ENCODE measurements around the gene UBR4.

The UBR4 gene

GRCh38 chr1:19068639-19069276, 141.3 kb downstream of the UBR4 start:
- DNase-seq, result no peak

GRCh38 chr1:19067912-19068638, 142.0 kb downstream of the UBR4 start:
- no peak for DNase-seq

DNA sequence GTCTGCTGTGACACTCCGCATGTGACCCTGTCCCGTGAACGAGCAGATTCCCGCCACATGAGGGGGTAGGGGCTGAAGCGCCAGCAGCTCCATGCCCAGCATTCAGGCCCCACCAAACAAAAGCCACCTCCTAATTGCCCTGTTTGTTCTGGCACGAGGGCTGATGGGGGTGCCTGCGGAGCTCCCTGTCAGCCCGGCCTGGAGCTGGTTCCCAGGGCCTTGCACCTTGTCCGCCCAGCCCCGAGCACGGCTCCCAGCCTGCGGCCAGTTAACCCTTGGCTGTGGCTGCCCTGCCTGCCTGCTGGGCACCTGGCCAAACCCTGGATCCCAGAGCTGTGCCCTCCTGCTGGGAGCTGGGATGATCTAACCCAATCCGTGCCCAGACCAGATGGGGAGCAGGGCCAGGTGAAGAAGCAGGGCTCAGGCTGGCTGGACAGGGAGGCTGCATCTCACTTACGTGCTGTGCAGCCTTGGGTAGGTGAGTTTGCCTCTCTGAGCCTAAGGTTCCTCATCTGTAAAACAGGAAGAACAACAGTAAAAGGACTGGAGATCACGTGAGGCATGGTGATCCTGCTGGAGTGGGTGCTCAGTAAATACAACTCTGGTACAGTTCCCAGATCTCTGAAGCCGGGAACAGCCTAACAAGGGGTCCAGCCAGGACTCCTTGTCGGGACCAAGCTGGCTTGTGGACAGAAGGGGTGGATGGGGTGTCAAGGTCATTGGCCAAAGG, 142.7 kb downstream of the UBR4 start:
- no peak for DNase-seq

GRCh38 chr1:19066874-19067181, 143.2 kb downstream of the UBR4 start:
- DNase-seq, result no peak

GRCh38 chr1:19066248-19066873, 143.7 kb downstream of the UBR4 start:
- DNase-seq, result no peak

DNA sequence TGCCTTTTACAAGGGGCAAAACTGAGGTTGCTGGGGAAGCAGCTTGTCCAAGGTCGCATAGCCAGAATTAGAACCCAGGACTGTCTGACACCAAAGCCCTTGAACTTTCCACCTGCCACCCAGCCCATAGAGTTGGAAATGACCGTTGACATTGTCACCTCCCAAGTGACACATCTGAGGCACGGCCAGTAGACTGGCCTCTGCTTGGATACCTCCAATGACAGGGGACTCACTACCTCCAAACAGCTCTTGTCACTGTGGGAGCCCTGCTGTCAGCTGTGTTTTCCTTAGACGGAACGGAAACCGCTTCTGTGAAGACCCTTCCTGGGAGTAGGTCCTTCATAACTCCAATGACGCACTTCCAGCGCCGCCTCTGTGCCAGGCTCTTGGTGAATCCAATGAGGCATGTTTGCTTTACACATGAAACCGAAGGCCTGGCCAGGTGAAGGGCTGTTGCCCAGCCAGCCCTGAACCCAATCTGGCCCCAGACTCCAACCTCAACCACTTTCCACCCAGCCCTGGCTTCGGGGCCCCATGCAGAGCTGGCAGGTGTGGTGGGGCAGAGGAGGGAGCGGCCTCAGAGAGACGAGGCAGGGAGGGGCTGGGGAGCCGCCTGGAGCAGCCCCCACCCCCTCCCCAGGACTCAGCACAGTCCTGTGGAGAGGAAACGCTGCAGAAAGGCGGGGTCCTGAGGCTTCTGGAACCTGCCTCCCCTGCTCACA, 144.4 kb downstream of the UBR4 start:
- DNase-seq, result no peak

GRCh38 chr1:19064906-19065450, 145.1 kb downstream of the UBR4 start:
- DNase-seq, result no peak

DNA sequence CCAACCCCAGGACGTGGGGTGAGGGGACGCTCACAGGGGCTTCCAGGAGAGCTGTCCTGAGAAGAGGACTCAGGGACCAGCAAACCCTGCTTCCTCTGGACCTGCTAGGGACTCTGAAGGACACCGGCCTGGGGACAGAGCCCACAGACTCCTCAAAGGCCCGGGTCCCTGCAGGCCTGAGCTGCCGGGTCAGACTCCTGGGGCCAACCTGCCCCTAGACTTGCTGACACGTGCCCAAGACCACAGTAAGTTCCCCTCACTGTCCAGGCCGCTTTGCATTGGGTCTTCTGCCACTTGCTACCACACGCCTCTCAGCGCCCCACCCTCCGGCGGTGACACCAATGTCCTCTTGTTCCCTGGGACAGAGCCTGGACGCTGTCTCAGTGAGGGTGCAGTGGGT, 146.9 kb downstream of the UBR4 start:
- no peak for DNase-seq

- DNase-seq, result no peak
Observed at GRCh38 chr1:19062258-19063029, 147.6 kb downstream of the UBR4 start.

- no peak for DNase-seq
Observed at GRCh38 chr1:19061798-19062197, 148.3 kb downstream of the UBR4 start.

GRCh38 chr1:19061343-19061742, 148.7 kb downstream of the UBR4 start:
- no peak for DNase-seq

DNA sequence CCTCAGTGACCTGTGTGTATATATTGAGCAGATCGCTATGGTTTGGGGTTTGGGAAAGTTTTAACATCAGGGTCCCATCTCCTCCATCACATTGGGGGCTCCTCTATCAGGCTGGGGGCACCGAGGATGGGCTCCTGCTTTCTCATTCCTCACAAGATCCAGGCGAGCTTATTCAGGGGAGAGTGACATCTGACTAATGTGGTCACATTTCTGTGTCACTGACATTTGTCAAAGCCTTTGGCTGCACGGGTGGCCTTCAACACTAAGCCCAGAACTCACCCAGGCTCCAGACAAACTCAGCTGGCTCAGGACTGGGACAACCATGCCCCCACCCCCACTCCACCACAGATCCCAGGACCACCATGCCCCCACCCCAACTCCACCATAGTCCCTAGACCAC, 150.3 kb downstream of the UBR4 start:
- DNase-seq, result no peak

DNA sequence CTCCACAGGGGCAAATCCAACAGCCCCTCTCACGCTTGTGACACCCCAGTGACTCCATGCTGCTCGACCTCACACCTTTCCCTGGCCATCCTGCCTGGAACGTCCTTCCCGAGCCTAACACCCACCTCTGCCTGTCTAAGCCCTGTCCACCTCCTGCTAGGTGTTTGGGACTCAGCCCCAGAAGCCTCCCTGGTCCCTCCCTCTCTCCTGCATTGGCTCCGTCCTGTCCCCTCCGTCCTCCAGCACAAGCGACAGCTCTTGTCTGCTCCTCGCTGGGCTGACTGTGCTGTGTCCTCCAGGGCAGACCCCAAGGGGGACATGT, 151.6 kb downstream of the UBR4 start:
- DNase-seq, result no peak

GRCh38 chr1:19057784-19058475, 152.1 kb downstream of the UBR4 start:
- no peak for DNase-seq

GRCh38 chr1:19057182-19057779, 152.8 kb downstream of the UBR4 start:
- DNase-seq, result no peak

- DNase-seq, result no peak
Observed at GRCh38 chr1:19055701-19056100, 154.4 kb downstream of the UBR4 start.

GRCh38 chr1:19055001-19055400, 155.1 kb downstream of the UBR4 start:
- no peak for DNase-seq

- DNase-seq, result no peak
Observed at GRCh38 chr1:19054216-19054615, 155.8 kb downstream of the UBR4 start.

- DNase-seq, result no peak
Observed at GRCh38 chr1:19053486-19053885, 156.6 kb downstream of the UBR4 start.

DNA sequence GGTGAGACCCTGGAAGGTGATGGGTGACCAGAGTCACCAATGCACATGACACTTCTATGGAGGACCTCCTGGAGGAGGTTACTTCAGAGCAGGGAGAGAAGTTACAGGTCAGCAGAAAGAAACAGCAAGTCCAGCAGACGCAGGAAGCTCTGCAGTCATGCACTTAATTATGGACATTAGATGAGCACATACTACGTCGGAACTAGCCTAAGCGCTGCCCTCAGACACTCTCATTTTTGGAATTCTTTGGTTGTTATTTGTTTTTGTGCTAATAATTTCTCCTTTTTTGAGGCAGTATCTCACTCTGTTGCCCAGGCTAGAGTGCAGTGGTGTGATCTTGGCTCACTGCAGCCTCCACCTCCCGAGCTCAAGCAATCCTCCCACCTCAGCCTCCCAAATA, 160.3 kb downstream of the UBR4 start:
- DNase-seq, result no peak

DNA sequence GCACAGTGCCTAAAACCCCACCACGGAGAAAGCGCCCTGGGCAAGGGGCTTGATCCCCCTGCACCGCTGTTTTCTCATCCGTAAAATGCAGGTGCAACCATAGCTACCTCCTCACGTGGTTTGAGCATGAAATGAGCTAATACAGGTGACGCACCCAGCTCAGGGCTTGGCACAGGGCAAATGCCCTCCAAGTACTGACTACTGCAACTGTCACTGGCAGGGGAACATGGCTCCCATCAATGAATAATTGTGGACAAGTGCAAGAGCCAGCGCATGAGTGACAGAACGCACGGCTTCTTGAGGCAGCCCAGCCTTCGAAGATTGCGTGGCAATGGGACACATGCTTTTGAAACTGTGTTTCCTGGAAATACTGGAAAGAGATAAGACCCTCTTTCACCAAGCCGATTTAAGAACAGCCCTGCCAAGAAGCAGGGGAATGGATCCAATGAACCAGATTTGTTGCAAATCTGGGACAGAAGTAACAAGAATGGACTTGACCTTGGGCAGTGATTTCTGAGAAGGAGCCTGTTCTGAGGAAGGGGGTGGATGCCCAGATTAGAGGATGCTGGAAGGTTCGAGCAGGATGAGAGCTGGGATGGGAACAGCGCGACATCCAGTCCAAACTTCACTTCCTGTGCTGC, 160.8 kb downstream of the UBR4 start:
- DNase-seq, result no peak
